Esophagus squamous epithelium (tissue), 5 donors: ENCODE data around the gene LCN10. TPM values are rescaled to one million over a fixed set of nuclear protein-coding genes. Genes with fewer than 3 reads are reported as not detected.
"Not testable (repeated sequence)": the region's sequence is repeated elsewhere in the genome, so short reads cannot be mapped to it uniquely, and the experiment has no call there.

ENCODE experiments used
- DNase-seq: peaks from one replicate; lab custom pipeline; 2025; lab: John Stamatoyannopoulos, UW
- H3K27ac ChIP-seq, 4 donors: fragments of 200-600 bp; sonication (generic); one replicate each; pipeline ENCODE4 v1.5.1; 2016 to 2019; ENCODE audit warnings: mild to moderate bottlenecking in 1 of 4
- H3K27me3 ChIP-seq, 4 donors: fragments of 200-600 bp; sonication (generic); 1 replicate in 3 of 4; 2 replicates in 1 of 4; pipeline versions ENCODE4 v1.5.1 to v1.6.0; 2017 to 2021; ENCODE audit warnings: antibody characterized with exemption in 1 of 4
- H3K36me3 ChIP-seq, 3 donors: fragments of 200-600 bp; sonication (generic); one replicate each; pipeline ENCODE4 v1.5.1; 2016 to 2019
- H3K4me1 ChIP-seq, 3 donors: fragments of 200-600 bp; sonication (generic); one replicate each; pipeline ENCODE4 v1.5.1; 2017 to 2019
- H3K4me3 ChIP-seq, 4 donors: fragments of 200-600 bp; sonication (generic); 1 replicate in 3 of 4; 2 replicates in 1 of 4; pipeline ENCODE4 v1.5.1; 2016 to 2019; ENCODE audit warnings: mild to moderate bottlenecking in 2 of 4, moderate library complexity in 1 of 4
- H3K9me3 ChIP-seq, 3 donors: fragments of 200-600 bp; sonication (generic); one replicate each; pipeline ENCODE4 v1.5.1; 2016 to 2019
- CTCF ChIP-seq, 6 experiments: fragments of 450-650 bp in 4 of 6; fragments of 200-600 bp in 2 of 6; sonication (generic) in 2 of 6; IDR thresholded peaks; one replicate each; pipeline ENCODE4 v1.5.1; 2016 to 2019; ENCODE audit warnings: antibody characterized with exemption in 6 of 6, mild to moderate bottlenecking in 4 of 6, moderate library complexity in 4 of 6
- POLR2A ChIP-seq, 4 donors: fragments of 450-650 bp; IDR thresholded peaks; one replicate each; pipeline ENCODE4 v1.6.1; 2017; ENCODE audit warnings: antibody characterized with exemption in 4 of 4, mild to moderate bottlenecking in 4 of 4, moderate library complexity in 3 of 4
- WGBS, 2 donors: methylation state at CpG; one replicate each; pipeline ENCODE4 v1.1.5; 2018; 5-methylcytosine and 5-hydroxymethylcytosine counted together
- intact Hi-C: fragments of 100-400 bp; cut with DNase I; formaldehyde crosslinking; loops from one replicate; pipeline ENCODE4 v1.15.0; 2022
- total RNA-seq, 4 donors: library from RNA; depleted of rRNA; stranded (reverse); fragments of >200 nt; gene quantifications; one replicate each; pipeline ENCODE4 v1.1.0, GENCODE V29; 2016
- donor health status: DM: yes; HTN: yes; CAD: no.

LCN10 gene
- total RNA-seq, 4 donors from 2014 or later, result 0.64 to 3.8 (median 2.2) TPM

- 15 to 27% methylated on average over 14 to 16 of the region's 18 CpGs for WGBS, 2 donors
- intact Hi-C loops, result not testable (repeated sequence)
- peak in 2 of 6 experiments; percentile 6 to 25 for TF ChIP-seq CTCF (IDR thresholded peaks at IDR 0.05)
Measured at GRCh38 chr9:136766410-136767120, 23.8 kb upstream of the LCN10 start.

GRCh38 chr9:136765745-136766409, 23.1 kb upstream of the LCN10 start:
- H3K36me3 ChIP-seq, intact Hi-C loops, H3K27ac ChIP-seq, DNase-seq, H3K9me3 ChIP-seq, H3K4me3 ChIP-seq: not testable (repeated sequence)
- Histone ChIP-seq H3K4me1 (peaks cover 0 to 13% (median 0%) of the 10 kb centered on the region in 3 donors), H3K27me3 (peaks cover 0 to 74% (median 5%) of the 10 kb centered on the region in 4 donors)
- 54 to 57% methylated on average over 13 to 14 of the region's 14 CpGs for WGBS, 2 donors

More at GRCh38 chr9:136766410-136767120, 23.8 kb upstream of the LCN10 start:
- not testable (repeated sequence) for H3K36me3 ChIP-seq, DNase-seq, H3K4me3 ChIP-seq, H3K27ac ChIP-seq, H3K9me3 ChIP-seq
- Histone ChIP-seq H3K4me1 (peaks cover 0 to 10% (median 0%) of the 10 kb centered on the region in 3 donors), H3K27me3 (peaks cover 0 to 67% (median 5%) of the 10 kb centered on the region in 4 donors)

- peaks cover 0 to 83% (median 5%) of the 10 kb centered on the region in 4 donors for H3K27me3 ChIP-seq
- WGBS, 2 donors, result 71 to 89% methylated on average over 1 of the region's 14 CpGs
- intact Hi-C loops, result no loop called here
Measured at GRCh38 chr9:136765041-136765440, 22.3 kb upstream of the LCN10 start.

GRCh38 chr9:136764301-136764891, 21.7 kb upstream of the LCN10 start, which contains the start of gene LCN15:
Gene LCN15 (minus strand): TSS chr9:136764518. CDS start chr9:136764488, 30 bp downstream.
- TF ChIP-seq CTCF (IDR thresholded peaks at IDR 0.05), result no peak
- TF ChIP-seq POLR2A (IDR thresholded peaks at IDR 0.05), result no peak
- 33 to 60% methylated on average over 4 to 8 of the region's 14 CpGs for WGBS, 2 donors
- Histone ChIP-seq H3K36me3 (no peaks in the 10 kb centered on the region), H3K9me3 (no peaks in the 10 kb centered on the region), H3K27ac (no peak within 1 kb of the TSS), H3K4me1 (peaks cover 0 to 16% (median 0%) of the 10 kb centered on the region in 3 donors), H3K4me3 (no peak within 1 kb of the TSS), H3K27me3 (peaks cover 0 to 89% (median 5%) of the 10 kb centered on the region in 4 donors)
- DNase-seq, result no peak
- intact Hi-C loops, result no loop called here

More at GRCh38 chr9:136765041-136765440, 22.3 kb upstream of the LCN10 start:
- Histone ChIP-seq H3K9me3 (no peaks in the 10 kb centered on the region), H3K4me1 (peaks cover 0 to 20% (median 0%) of the 10 kb centered on the region in 3 donors), H3K4me3 (no peak overlapping the region), H3K27ac (no peak overlapping the region), H3K36me3 (no peaks in the 10 kb centered on the region)
- TF ChIP-seq POLR2A (IDR thresholded peaks at IDR 0.05) (no peak), CTCF (IDR thresholded peaks at IDR 0.05) (no peak)
- DNase-seq, result no peak

GRCh38 chr9:136763649-136764035, 20.9 kb upstream of the LCN10 start:
- no CpG with 5 or more reads among the region's 14 CpGs for WGBS, 2 donors
- TF ChIP-seq CTCF (IDR thresholded peaks at IDR 0.05) (no peak), POLR2A (IDR thresholded peaks at IDR 0.05) (no peak)
- DNase-seq, result no peak
- H3K4me3 ChIP-seq, result no peak overlapping the region
- H3K27me3 ChIP-seq, result peaks cover 0 to 92% (median 5%) of the 10 kb centered on the region in 4 donors
- no peak overlapping the region for H3K27ac ChIP-seq
- intact Hi-C loops, result no loop called here
- H3K9me3 ChIP-seq, result no peaks in the 10 kb centered on the region
- H3K36me3 ChIP-seq, result no peaks in the 10 kb centered on the region
- H3K4me1 ChIP-seq, result peaks cover 0 to 16% (median 0%) of the 10 kb centered on the region in 3 donors
